ENCODE measurements around the gene HS1BP3.

The HS1BP3 gene

GRCh38 chr2:20645301-20645701, 5.6 kb downstream of the HS1BP3 start:
- FAIRE-seq = no peak

- no peak for FAIRE-seq
Observed at GRCh38 chr2:20643826-20644225, 7.1 kb downstream of the HS1BP3 start.

GRCh38 chr2:20643060-20643459, 7.8 kb downstream of the HS1BP3 start:
- no peak for FAIRE-seq

GRCh38 chr2:20642055-20642971, 8.6 kb downstream of the HS1BP3 start:
- FAIRE-seq = no peak

- FAIRE-seq = no peak
Observed at GRCh38 chr2:20641123-20641985, 9.5 kb downstream of the HS1BP3 start.

- no peak for FAIRE-seq
Observed at GRCh38 chr2:20640411-20641122, 10.3 kb downstream of the HS1BP3 start.

GRCh38 chr2:20638646-20639430, 12.1 kb downstream of the HS1BP3 start:
- FAIRE-seq = no peak

- FAIRE-seq = no peak
Observed at GRCh38 chr2:20638014-20638413, 12.9 kb downstream of the HS1BP3 start.

- no peak for FAIRE-seq
Observed at GRCh38 chr2:20637147-20637546, 13.8 kb downstream of the HS1BP3 start.

GRCh38 chr2:20635675-20636584, 15.0 kb downstream of the HS1BP3 start:
- peak; percentile 59 for FAIRE-seq

GRCh38 chr2:20635113-20635510, 15.8 kb downstream of the HS1BP3 start:
- no peak for FAIRE-seq

- no peak for FAIRE-seq
Observed at GRCh38 chr2:20634507-20635112, 16.3 kb downstream of the HS1BP3 start.

- FAIRE-seq = no peak
Observed at GRCh38 chr2:20633794-20634506, 16.9 kb downstream of the HS1BP3 start.

- FAIRE-seq = no peak
Observed at GRCh38 chr2:20633001-20633400, 17.9 kb downstream of the HS1BP3 start.

- no peak for FAIRE-seq
Observed at GRCh38 chr2:20632446-20632990, 18.4 kb downstream of the HS1BP3 start.

- no peak for FAIRE-seq
Observed at GRCh38 chr2:20631617-20632307, 19.1 kb downstream of the HS1BP3 start.

- no peak for FAIRE-seq
Observed at GRCh38 chr2:20630967-20631366, 19.9 kb downstream of the HS1BP3 start.

GRCh38 chr2:20629581-20630171, 21.2 kb downstream of the HS1BP3 start:
- FAIRE-seq = no peak

GRCh38 chr2:20629181-20629580, 21.7 kb downstream of the HS1BP3 start:
- no peak for FAIRE-seq
